ELR (cell line): ENCODE data around the gene TRMT6.

Source experiments
- DNase-seq: peaks from one replicate; pipeline ENCODE4 v3.0.0-alpha.2; 2015; ENCODE audit warnings: low read depth

Gene TRMT6

GRCh38 chr20:5950271-5951031 is at the start of gene TRMT6, which contains the start of gene MCM8:
Gene TRMT6 (minus strand): TSS chr20:5950533. CDS start chr20:5950405, 128 bp downstream.
Gene MCM8 (plus strand): TSS chr20:5950652. CDS start chr20:5952016, 1,364 bp downstream.
- peak; percentile 96 for DNase-seq

GRCh38 chr20:5999783-6000182 is 49.5 kb upstream of the TRMT6 start:
- DNase-seq: no peak

GRCh38 chr20:5996765-5997164 is 46.4 kb upstream of the TRMT6 start:
- DNase-seq: no peak

GRCh38 chr20:5991623-5992441 is 41.5 kb upstream of the TRMT6 start:
- peak; percentile 65 for DNase-seq

- no peak for DNase-seq
Observed at GRCh38 chr20:5990946-5991345, 40.6 kb upstream of the TRMT6 start.

- no peak for DNase-seq
Observed at GRCh38 chr20:5989539-5989938, 39.2 kb upstream of the TRMT6 start.

- DNase-seq: no peak
Observed at GRCh38 chr20:5987383-5987782, 37.0 kb upstream of the TRMT6 start.

- DNase-seq: no peak
Observed at GRCh38 chr20:5980720-5981538, 30.6 kb upstream of the TRMT6 start.

- DNase-seq: no peak
Observed at GRCh38 chr20:5979801-5980200, 29.5 kb upstream of the TRMT6 start.

- no peak for DNase-seq
Observed at GRCh38 chr20:5977975-5978374, 27.6 kb upstream of the TRMT6 start.

GRCh38 chr20:5977223-5977622 is 26.9 kb upstream of the TRMT6 start:
- DNase-seq: no peak

- no peak for DNase-seq
Observed at GRCh38 chr20:5975778-5976177, 25.4 kb upstream of the TRMT6 start.

- no peak for DNase-seq
Observed at GRCh38 chr20:5974531-5974930, 24.2 kb upstream of the TRMT6 start.

GRCh38 chr20:5973971-5974370 is 23.6 kb upstream of the TRMT6 start:
- no peak for DNase-seq

GRCh38 chr20:5973172-5973571 is 22.8 kb upstream of the TRMT6 start:
- peak; percentile 74 for DNase-seq

- DNase-seq: no peak
Observed at GRCh38 chr20:5971203-5971602, 20.9 kb upstream of the TRMT6 start.

- no peak for DNase-seq
Observed at GRCh38 chr20:5970381-5970780, 20.0 kb upstream of the TRMT6 start.

- DNase-seq: no peak
Observed at GRCh38 chr20:5969940-5970339, 19.6 kb upstream of the TRMT6 start.

- no peak for DNase-seq
Observed at GRCh38 chr20:5969348-5969935, 19.1 kb upstream of the TRMT6 start.

- no peak for DNase-seq
Observed at GRCh38 chr20:5968462-5968861, 18.1 kb upstream of the TRMT6 start.

- DNase-seq: peak; percentile 13
Observed at GRCh38 chr20:5967469-5967868, 17.1 kb upstream of the TRMT6 start.

- peak; percentile 15 for DNase-seq
Observed at GRCh38 chr20:5949943-5950270, 426 bp downstream of the TRMT6 start.
